Stimulated activated CD8-positive, alpha-beta memory T cell treated with anti-CD3 and anti-CD28 coated beads, Interleukin-7, amount 100 ng/mL, for 4 hours (primary cell): ENCODE measurements around the gene PCDHGB7.
"Not testable (repeated sequence)": the region's sequence is repeated elsewhere in the genome, so short reads cannot be mapped to it uniquely, and the experiment has no call there.

Experiments used
- DNase-seq, 2 donors: peaks; one replicate each; pipeline ENCODE4 v3.0.0-alpha.2; 2020; ENCODE audit warnings: low read depth in 2 of 2

Gene PCDHGB7

DNA sequence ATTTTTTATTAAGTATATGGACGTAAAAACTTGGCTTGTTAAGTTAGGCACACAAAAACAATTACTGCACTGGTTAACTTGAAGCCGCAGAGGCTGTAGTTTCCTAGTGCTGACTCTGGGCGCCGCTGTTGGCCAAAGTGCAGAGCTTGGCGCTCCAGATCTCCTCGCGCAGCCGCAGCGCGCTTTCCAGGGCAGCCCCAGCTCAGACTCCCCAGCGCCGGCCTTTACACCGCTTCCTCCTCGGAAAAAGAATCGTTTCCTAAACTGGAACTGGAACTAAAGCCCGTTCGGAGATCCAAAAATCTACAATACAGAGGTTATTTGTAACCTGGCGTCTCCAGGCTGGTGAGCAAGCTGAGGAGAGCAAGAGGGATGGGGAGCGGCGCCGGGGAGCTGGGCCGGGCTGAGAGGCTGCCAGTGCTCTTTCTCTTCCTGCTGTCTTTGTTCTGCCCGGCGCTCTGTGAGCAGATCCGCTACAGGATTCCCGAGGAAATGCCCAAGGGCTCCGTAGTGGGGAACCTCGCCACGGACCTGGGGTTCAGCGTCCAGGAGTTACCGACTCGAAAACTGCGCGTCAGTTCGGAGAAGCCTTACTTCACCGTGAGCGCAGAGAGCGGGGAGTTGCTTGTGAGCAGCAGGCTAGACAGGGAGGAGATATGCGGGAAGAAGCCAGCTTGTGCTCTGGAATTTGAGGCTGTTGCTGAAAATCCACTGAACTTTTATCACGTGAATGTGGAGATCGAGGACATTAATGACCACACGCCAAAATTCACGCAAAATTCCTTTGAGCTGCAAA lies 19.5 kb upstream of the PCDHGB7 start, which contains the start of gene PCDHGB5:
PCDHGB5 (plus strand) TSS at position 192 of the 796 bp plus-strand sequence; CDS start at position 373, 181 bp downstream.
- not testable (repeated sequence) for DNase-seq

- no peak for DNase-seq
Observed at GRCh38 chr5:141398608-141399007, 18.9 kb upstream of the PCDHGB7 start.

GRCh38 chr5:141399555-141400258 lies 17.8 kb upstream of the PCDHGB7 start:
- DNase-seq = no peak

- no peak for DNase-seq
Observed at GRCh38 chr5:141402553-141403243, 14.8 kb upstream of the PCDHGB7 start, which contains the start of gene PCDHGA9. TSS of gene PCDHGA9 (plus strand) at chr5:141402778. CDS start at chr5:141402953, 175 bp downstream.

DNA sequence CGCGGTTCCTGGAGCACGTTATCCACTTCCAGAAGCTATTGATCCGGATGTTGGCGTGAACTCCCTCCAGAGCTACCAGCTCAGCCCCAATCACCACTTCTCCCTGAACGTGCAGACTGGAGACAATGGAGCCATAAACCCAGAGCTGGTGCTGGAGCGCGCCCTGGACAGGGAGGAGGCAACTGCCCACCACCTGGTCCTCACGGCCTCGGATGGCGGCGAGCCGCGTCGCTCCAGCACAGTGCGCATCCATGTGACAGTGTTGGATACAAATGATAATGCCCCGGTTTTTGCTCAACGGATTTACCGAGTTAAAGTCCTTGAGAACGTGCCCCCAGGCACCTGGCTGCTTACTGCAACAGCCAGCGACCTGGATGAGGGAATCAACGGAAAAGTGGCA lies 14.1 kb upstream of the PCDHGB7 start:
- no peak for DNase-seq

GRCh38 chr5:141407790-141408505 lies 9.5 kb upstream of the PCDHGB7 start, which contains the start of gene PCDHGB6:
TSS of gene PCDHGB6 (plus strand) at chr5:141408021. CDS start at chr5:141408203, 182 bp downstream.
- DNase-seq = not testable (repeated sequence)

DNA sequence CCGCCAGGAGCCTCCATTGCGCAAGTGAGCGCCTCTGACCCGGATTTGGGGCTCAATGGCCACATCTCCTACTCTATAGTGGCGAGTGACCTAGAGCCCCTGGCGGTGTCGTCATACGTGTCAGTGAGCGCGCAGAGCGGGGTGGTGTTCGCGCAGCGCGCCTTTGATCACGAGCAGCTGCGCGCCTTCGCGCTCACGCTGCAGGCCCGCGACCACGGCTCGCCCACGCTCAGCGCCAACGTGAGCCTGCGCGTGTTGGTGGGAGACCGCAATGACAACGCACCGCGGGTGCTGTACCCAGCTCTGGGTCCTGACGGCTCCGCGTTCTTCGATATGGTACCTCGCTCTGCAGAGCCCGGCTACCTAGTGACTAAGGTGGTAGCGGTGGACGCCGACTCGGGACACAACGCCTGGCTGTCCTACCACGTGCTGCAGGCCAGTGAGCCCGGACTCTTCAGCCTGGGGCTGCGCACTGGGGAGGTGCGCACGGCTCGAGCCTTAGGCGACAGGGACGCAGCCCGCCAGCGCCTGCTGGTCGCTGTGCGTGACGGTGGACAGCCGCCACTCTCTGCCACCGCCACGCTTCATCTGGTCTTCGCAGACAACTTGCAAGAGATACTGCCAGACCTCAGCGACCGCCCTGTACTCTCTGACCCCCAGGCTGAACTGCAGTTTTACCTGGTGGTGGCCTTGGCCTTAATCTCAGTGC lies 7.7 kb upstream of the PCDHGB7 start:
- no peak for DNase-seq

DNA sequence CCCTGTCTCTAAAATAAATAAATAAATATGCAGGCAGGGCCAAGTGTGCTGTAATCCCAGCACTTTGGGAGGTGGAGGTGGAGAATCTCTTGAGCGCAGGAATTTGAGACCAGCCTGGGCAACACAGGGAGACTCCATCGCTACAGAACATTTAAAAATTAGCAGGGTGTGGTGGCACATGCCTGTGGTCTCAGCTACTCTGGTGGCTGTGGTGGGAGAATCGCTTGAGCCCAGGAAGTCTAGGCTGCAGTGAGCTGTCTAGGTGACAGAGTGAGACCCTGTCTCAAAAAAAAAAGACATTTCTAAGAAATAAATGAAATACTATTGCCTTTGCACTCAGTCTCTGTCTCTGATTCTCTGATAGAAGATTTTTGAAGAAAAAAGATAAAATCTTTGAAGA lies 5.9 kb upstream of the PCDHGB7 start:
- no peak for DNase-seq

DNA sequence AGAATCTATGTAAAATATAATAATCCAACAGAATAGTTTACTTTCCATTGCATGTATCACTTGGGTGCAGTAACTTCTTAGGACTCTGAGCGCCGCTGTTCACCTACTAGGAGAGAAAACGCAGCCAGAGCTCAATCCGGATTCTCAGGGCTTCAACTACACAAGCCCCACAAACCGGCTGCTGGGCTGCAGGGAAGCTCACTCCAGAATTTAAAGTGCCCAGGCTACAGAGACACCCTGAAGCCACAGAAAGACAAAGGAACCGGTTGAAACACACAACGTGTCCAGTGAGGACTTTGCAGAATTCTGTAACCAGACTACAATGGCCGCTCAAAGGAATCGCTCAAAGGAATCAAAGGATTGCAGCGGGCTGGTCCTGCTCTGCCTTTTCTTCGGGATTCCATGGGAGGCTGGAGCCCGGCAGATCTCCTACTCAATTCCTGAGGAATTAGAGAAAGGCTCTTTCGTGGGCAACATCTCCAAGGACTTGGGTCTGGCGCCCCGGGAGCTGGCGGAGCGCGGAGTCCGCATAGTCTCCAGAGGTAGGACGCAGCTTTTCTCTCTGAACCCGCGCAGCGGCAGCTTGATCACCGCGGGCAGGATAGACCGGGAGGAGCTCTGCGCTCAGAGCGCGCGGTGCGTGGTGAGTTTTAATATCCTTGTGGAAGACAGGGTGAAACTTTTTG lies 4.5 kb upstream of the PCDHGB7 start, which contains the start of gene PCDHGA10:
PCDHGA10 (plus strand) TSS at position 134 of the 686 bp plus-strand sequence; CDS start at position 323, 189 bp downstream.
- DNase-seq = peak; percentile 35 to 41

DNA sequence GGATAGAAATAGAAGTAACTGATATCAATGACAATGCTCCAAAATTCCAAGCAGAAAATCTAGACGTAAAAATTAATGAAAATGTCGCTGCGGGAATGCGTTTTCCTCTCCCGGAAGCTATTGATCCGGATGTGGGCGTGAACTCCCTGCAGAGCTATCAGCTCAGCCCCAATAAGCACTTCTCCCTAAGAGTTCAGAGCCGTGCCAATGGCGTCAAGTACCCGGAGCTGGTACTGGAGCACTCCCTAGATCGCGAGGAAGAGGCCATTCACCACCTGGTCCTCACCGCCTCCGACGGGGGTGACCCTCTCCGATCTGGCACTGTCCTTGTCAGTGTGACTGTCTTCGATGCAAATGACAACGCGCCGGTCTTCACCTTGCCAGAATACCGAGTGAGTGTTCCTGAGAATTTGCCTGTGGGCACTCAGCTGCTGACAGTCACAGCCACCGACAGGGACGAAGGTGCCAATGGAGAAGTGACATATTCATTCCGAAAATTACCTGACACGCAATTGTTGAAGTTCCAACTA lies 3.9 kb upstream of the PCDHGB7 start:
- DNase-seq = no peak

DNA sequence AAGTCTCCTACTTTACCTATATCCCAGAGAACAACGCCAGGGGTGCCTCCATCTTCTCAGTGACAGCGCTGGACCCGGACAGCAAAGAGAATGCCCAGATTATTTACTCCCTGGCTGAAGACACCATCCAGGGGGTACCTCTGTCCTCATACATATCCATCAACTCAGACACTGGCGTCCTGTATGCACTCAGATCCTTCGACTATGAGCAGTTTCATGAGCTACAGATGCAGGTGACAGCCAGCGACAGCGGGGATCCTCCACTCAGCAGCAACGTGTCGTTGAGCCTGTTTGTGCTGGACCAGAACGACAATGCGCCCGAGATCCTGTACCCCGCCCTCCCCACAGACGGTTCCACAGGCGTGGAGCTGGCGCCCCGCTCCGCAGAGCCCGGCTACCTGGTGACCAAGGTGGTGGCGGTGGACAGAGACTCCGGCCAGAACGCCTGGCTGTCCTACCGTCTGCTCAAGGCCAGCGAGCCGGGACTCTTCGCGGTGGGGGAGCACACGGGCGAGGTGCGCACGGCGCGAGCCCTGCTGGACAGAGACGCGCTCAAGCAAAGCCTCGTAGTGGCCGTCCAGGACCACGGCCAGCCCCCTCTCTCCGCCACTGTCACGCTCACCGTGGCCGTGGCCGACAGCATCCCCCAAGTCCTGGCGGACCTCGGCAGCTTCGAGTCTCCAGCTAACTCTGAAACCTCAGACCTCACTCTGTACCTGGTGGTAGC lies 2.8 kb upstream of the PCDHGB7 start:
- not testable (repeated sequence) for DNase-seq

- DNase-seq = not testable (repeated sequence)
Observed at GRCh38 chr5:141415275-141415618, 2.2 kb upstream of the PCDHGB7 start.

DNA sequence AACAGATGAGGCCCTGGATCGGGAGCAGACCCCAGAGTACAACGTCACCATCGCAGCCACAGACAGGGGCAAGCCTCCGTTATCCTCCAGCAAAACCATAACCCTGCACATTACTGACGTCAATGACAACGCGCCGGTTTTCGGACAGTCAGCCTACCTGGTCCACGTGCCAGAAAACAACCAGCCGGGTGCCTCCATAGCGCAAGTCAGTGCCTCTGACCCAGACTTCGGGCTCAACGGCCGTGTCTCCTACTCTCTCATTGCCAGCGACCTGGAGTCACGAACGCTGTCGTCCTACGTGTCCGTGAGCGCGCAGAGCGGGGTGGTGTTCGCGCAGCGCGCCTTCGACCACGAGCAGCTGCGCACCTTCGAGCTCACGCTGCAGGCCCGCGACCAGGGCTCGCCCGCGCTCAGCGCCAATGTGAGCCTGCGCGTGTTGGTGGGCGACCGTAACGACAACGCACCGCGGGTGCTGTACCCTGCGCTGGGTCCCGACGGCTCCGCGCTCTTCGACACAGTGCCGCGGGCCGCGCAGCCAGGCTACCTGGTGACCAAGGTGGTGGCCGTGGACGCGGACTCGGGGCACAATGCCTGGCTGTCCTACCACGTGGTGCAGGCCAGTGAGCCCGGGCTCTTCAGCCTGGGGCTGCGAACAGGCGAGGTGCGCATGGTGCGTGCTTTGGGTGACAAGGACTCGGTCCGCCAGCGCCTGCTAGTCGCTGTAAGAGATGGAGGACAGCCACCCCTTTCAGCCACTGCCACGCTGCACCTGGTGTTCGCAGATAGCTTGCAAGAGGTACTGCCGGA lies 1.8 kb downstream of the PCDHGB7 start:
- no peak for DNase-seq

- no peak for DNase-seq
Observed at GRCh38 chr5:141420855-141421488, 3.5 kb downstream of the PCDHGB7 start, which contains the start of gene PCDHGA11. TSS of gene PCDHGA11 (plus strand) at chr5:141421051. CDS start at chr5:141421228, 177 bp downstream.

DNA sequence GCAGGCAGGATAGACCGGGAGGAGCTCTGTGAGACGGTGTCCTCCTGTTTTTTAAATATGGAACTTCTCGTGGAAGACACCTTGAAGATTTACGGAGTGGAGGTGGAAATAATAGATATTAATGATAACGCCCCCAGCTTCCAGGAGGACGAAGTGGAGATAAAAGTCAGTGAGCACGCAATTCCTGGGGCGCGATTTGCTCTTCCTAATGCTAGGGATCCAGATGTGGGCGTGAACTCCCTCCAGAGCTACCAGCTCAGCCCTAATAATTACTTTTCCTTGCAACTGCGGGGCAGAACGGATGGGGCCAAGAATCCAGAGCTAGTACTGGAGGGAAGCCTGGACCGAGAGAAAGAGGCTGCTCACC lies 4.0 kb downstream of the PCDHGB7 start:
- DNase-seq = no peak

GRCh38 chr5:141422742-141423291 lies 5.3 kb downstream of the PCDHGB7 start:
- no peak for DNase-seq

- no peak for DNase-seq
Observed at GRCh38 chr5:141427783-141428426, 10.4 kb downstream of the PCDHGB7 start.
